A673 (cell line): ENCODE results near the gene PIEZO1. TPM values are rescaled to one million over a fixed set of nuclear protein-coding genes. Genes with fewer than 3 reads are reported as not detected.

Source experiments
- BruUV-seq: library from RNA; stranded (reverse); fragments of 400-500 nt; replicated peaks from 2 replicates; lab custom pipeline; 2021; lab: Mats Ljungman, UMichigan
- CTCF ChIA-PET: fragments of 300-600 bp; sonication (Branson Sonifier 250); formaldehyde crosslinking; loops from one replicate; lab custom pipeline; 2022; ENCODE audit warnings: antibody characterized with exemption; lab: Charles Lee
- POLR2A ChIA-PET: fragments of 300-600 bp; sonication (Branson Sonifier 250); formaldehyde crosslinking; loops from one replicate; lab custom pipeline; 2022; ENCODE audit warnings: antibody characterized with exemption; ENCODE audit not compliant: low non-redundant PET; lab: Charles Lee
- DNase-seq: peaks from one replicate; pipeline ENCODE4 v3.0.0-alpha.2; 2015; ENCODE audit warnings: low spot score
- H3K27ac ChIP-seq: fragments of 200-600 bp; sonication (generic); 2 replicates; pipeline ENCODE4 v1.5.1; 2016; ENCODE audit warnings: mixed run types, low read depth, mild to moderate bottlenecking, mixed read lengths, antibody characterized with exemption, low read length; ENCODE audit not compliant: poor library complexity, severe bottlenecking
- H3K27me3 ChIP-seq: fragments of 200-600 bp; sonication (generic); replicated peaks from 2 replicates; pipeline ENCODE4 v1.6.1; 2017; ENCODE audit warnings: mixed run types, low read depth, mild to moderate bottlenecking, mixed read lengths, antibody characterized with exemption, low read length; ENCODE audit not compliant: insufficient read depth, poor library complexity
- H3K36me3 ChIP-seq: fragments of 200-600 bp; sonication (generic); 2 replicates; pipeline ENCODE4 v1.6.1; 2016; ENCODE audit warnings: mixed run types, mild to moderate bottlenecking, mixed read lengths, antibody characterized with exemption, low read length; ENCODE audit not compliant: insufficient read depth, poor library complexity, severe bottlenecking
- H3K4me1 ChIP-seq: fragments of 200-600 bp; sonication (generic); 2 replicates; pipeline ENCODE4 v1.6.1; 2017; ENCODE audit warnings: mixed run types, mild to moderate bottlenecking, mixed read lengths, antibody characterized with exemption, low read length; ENCODE audit not compliant: insufficient read depth, poor library complexity, severe bottlenecking
- H3K4me3 ChIP-seq: fragments of 200-600 bp; sonication (generic); 2 replicates; pipeline ENCODE4 v1.5.1; 2016; ENCODE audit warnings: low read depth, mixed run types, mild to moderate bottlenecking, mixed read lengths, low read length; ENCODE audit not compliant: poor library complexity, severe bottlenecking
- H3K9me3 ChIP-seq: fragments of 200-600 bp; sonication (generic); 2 replicates; pipeline ENCODE4 v1.6.1; 2016; ENCODE audit warnings: mixed run types, low read depth, mild to moderate bottlenecking, mixed read lengths, antibody characterized with exemption, low read length; ENCODE audit not compliant: poor library complexity, severe bottlenecking
- EZH2 ChIP-seq: fragments of 200-600 bp; sonication (generic); IDR thresholded peaks from 2 replicates; pipeline ENCODE4 v1.6.1; 2017; ENCODE audit warnings: borderline replicate concordance, low read depth, mild to moderate bottlenecking, mixed read lengths, antibody characterized with exemption, low read length; ENCODE audit not compliant: poor library complexity, severe bottlenecking
- intact Hi-C: fragments of 100-400 bp; cut with micrococcal nuclease; formaldehyde crosslinking; loops from one replicate; pipeline ENCODE4 v1.10.0; 2022; ENCODE audit not compliant: unreplicated experiment
- total RNA-seq: library from RNA; stranded (reverse); gene quantifications from 2 replicates; pipeline ENCODE4 v1.2.3, GENCODE V29; 2021
- TF ChIP-seq, protein P1 (sequence below): fragments of 300-800, 200-600 bp; sonication (generic); conservative IDR thresholded peaks from 2 replicates; pipeline ENCODE4 v1.5.1; 2017; ENCODE audit warnings: low read depth, mild to moderate bottlenecking, antibody characterized with exemption, low read length, moderate library complexity, mixed read lengths

Gene PIEZO1
- total RNA-seq, 1 experiment from 2014 or later: 174 TPM

DNA sequence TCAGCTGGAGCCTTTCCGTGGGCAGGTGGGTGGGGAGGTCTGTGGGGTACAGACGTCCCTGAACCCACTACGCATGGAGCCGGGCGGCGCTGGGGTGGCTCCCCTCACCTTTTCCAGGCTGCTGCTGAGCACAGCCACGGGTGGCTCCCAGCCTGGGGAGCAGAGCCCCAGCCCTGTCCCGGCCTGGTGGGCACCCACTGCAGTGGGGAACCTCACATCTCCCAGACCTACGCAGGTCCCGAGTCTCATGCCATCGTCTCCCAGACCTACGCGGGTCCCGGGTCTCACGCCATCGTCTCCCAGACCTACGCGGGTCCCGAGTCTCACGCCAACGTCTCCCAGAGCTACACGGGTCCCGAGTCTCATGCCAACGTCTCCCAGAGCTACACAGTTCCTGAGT, 43.7 kb upstream of the PIEZO1 start:
- TF ChIP-seq, protein P1, sequence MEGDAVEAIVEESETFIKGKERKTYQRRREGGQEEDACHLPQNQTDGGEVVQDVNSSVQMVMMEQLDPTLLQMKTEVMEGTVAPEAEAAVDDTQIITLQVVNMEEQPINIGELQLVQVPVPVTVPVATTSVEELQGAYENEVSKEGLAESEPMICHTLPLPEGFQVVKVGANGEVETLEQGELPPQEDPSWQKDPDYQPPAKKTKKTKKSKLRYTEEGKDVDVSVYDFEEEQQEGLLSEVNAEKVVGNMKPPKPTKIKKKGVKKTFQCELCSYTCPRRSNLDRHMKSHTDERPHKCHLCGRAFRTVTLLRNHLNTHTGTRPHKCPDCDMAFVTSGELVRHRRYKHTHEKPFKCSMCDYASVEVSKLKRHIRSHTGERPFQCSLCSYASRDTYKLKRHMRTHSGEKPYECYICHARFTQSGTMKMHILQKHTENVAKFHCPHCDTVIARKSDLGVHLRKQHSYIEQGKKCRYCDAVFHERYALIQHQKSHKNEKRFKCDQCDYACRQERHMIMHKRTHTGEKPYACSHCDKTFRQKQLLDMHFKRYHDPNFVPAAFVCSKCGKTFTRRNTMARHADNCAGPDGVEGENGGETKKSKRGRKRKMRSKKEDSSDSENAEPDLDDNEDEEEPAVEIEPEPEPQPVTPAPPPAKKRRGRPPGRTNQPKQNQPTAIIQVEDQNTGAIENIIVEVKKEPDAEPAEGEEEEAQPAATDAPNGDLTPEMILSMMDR: no peak
- TF ChIP-seq EZH2: no peak
- intact Hi-C loops: no loop called here
- Histone ChIP-seq H3K9me3 (no peaks in the 10 kb centered on the region), H3K4me1 (no peaks in the 10 kb centered on the region), H3K36me3 (no peaks in the 10 kb centered on the region), H3K27ac (no peak overlapping the region), H3K4me3 (no peak overlapping the region), H3K27me3 (no peaks in the 10 kb centered on the region)
- CTCF ChIA-PET: no interaction called here
- POLR2A ChIA-PET: no interaction called here
- DNase-seq: no peak
- BruUV-seq: no TSS peak

DNA sequence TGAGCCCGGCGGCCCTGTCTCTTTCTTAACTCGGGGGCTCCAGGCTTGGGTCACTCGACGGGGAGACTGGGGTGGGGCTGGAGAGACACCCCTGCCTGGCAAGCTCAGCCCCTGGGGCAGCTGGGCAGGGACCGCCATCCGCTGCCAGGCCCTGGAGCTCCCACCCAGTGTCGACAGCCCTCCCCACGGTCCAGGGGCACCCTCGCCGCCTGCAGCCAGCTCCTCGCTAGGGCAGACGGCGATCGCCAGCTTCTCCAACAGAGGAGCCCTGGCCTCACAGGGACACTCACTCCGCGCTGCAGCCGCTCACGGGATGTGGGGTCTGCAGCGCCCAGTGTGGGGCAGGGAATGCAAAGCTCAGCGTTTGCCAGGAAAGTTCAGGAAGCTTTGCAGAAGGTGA, 42.7 kb upstream of the PIEZO1 start:
- H3K4me1 ChIP-seq: no peaks in the 10 kb centered on the region
- POLR2A ChIA-PET: interaction anchor here (0.6 kb wide), 1 partner anchor 10 kb away, joined by 6 read pairs; no protein-coding TSS in a partner anchor
- no peaks in the 10 kb centered on the region for H3K27me3 ChIP-seq
- no peaks in the 10 kb centered on the region for H3K36me3 ChIP-seq
- no TSS peak for BruUV-seq
- CTCF ChIA-PET: no interaction called here
- H3K9me3 ChIP-seq: no peaks in the 10 kb centered on the region
- H3K27ac ChIP-seq: no peak overlapping the region
- no peak overlapping the region for H3K4me3 ChIP-seq
- intact Hi-C loops: no loop called here
- DNase-seq: no peak
- TF ChIP-seq EZH2: no peak
- TF ChIP-seq, protein P1: no peak

DNA sequence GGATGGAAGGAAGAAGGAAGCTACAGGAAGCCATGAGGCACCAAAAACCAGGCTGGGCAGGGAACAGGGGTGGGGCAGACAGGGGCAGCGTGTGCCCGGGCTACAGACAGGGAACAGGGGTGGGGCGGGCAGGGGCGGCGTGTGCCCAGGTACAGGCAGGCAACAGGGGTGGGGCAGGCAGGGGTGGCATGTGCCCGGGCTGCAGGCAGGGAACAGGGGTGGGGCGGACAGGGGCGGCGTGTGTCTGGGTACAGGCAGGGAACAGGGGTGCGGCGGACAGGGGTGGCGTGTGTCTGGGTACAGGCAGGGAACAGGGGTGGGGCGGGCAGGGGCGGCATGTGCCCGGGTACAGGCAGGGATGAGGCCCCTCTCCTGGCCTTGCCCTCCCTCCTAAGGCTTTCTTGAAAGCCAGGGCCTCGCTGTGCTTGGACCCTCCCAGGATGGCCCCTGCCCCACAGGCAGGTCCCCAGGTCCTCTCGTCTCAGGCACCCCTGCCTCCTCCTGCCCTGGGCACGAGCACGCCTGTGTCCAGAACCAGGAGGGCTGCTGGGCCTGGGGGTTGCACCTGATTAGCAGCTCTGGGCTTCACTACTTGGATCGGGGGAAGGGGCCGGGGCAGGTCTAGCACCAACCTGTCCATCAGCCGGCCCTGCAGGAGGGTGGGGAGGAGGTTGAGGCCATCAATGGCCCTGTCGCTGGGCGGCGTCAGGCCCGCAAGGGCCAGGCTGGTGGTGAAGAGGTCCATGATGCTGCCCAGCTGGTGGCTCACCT, 41.2 kb upstream of the PIEZO1 start:
- Histone ChIP-seq H3K27me3 (no peaks in the 10 kb centered on the region), H3K27ac (no peak overlapping the region), H3K36me3 (no peaks in the 10 kb centered on the region), H3K4me3 (no peak overlapping the region), H3K4me1 (no peaks in the 10 kb centered on the region), H3K9me3 (no peaks in the 10 kb centered on the region)
- TF ChIP-seq EZH2: no peak
- TF ChIP-seq, protein P1: no peak
- ChIA-PET CTCF (no interaction called here), POLR2A (no interaction called here)
- intact Hi-C loops: no loop called here
- no TSS peak for BruUV-seq
- DNase-seq: no peak
